H9 (cell line): ENCODE measurements around the gene CTDSPL. TPM values are rescaled to one million over a fixed set of nuclear protein-coding genes. Genes with fewer than 3 reads are reported as not detected.

Experiments used
- DNase-seq: peaks from one replicate; pipeline ENCODE4 v3.0.0-alpha.2; 2017
- H2AFZ ChIP-seq: one replicate; pipeline ENCODE4 v1.6.1; 2013; ENCODE audit warnings: mild to moderate bottlenecking, low read length, control low read depth, moderate library complexity
- H2AK5ac ChIP-seq: 2 replicates; pipeline ENCODE4 v1.6.1; 2013; ENCODE audit warnings: low read length, control low read depth, mixed read lengths; ENCODE audit not compliant: insufficient read length
- H2BK120ac ChIP-seq: one replicate; pipeline ENCODE4 v1.6.1; 2013; ENCODE audit warnings: low read depth, mild to moderate bottlenecking, low read length, control low read depth, inconsistent platforms; ENCODE audit not compliant: poor library complexity, severe bottlenecking
- H2BK12ac ChIP-seq: 2 replicates; pipeline ENCODE4 v1.6.1; 2013; ENCODE audit warnings: low read length, control low read depth, mixed read lengths, low read depth; ENCODE audit not compliant: insufficient read length
- H2BK15ac ChIP-seq: 2 replicates; pipeline ENCODE4 v1.6.1; 2013; ENCODE audit warnings: low read depth, low read length, control low read depth
- H2BK20ac ChIP-seq: one replicate; pipeline ENCODE4 v1.6.1; 2013; ENCODE audit warnings: low read depth, mild to moderate bottlenecking, low read length, control low read depth, inconsistent platforms; ENCODE audit not compliant: poor library complexity, severe bottlenecking
- H2BK5ac ChIP-seq: 2 replicates; pipeline ENCODE4 v1.6.1; 2013; ENCODE audit warnings: low read length, control low read depth, mixed read lengths; ENCODE audit not compliant: insufficient read length
- H3K14ac ChIP-seq: 2 replicates; pipeline ENCODE4 v1.6.1; 2013; ENCODE audit warnings: low read length, control low read depth; ENCODE audit not compliant: insufficient read depth
- H3K18ac ChIP-seq: 2 replicates; pipeline ENCODE4 v1.6.1; 2013; ENCODE audit warnings: low read depth, mild to moderate bottlenecking, mixed read lengths, low read length, control low read depth; ENCODE audit not compliant: insufficient read length
- H3K23ac ChIP-seq: 2 replicates; pipeline ENCODE4 v1.6.1; 2013; ENCODE audit warnings: low read length, control low read depth, mixed read lengths, low read depth; ENCODE audit not compliant: insufficient read length
- H3K23me2 ChIP-seq: 2 replicates; pipeline ENCODE4 v1.6.1; 2013; ENCODE audit warnings: low read depth, mild to moderate bottlenecking, mixed read lengths, low read length, control low read depth; ENCODE audit not compliant: insufficient read length, poor library complexity, severe bottlenecking
- H3K27ac ChIP-seq: 2 replicates; pipeline ENCODE4 v1.5.1; 2013; ENCODE audit warnings: low read length, control low read depth, mixed read lengths, low read depth; ENCODE audit not compliant: insufficient read length
- H3K27me3 ChIP-seq: 2 replicates; pipeline ENCODE4 v1.6.1; 2013; ENCODE audit warnings: low read length, control low read depth, inconsistent platforms; ENCODE audit not compliant: insufficient read depth
- H3K4ac ChIP-seq: 2 replicates; pipeline ENCODE4 v1.6.1; 2013; ENCODE audit warnings: low read depth, mild to moderate bottlenecking, control low read depth, inconsistent platforms, low read length, moderate library complexity
- H3K4me1 ChIP-seq: 2 replicates; pipeline ENCODE4 v1.6.1; 2013; ENCODE audit warnings: low read length, control low read depth, inconsistent platforms; ENCODE audit not compliant: insufficient read depth
- H3K4me2 ChIP-seq: 2 replicates; pipeline ENCODE4 v1.6.1; 2013; ENCODE audit warnings: low read length, control low read depth, mixed read lengths; ENCODE audit not compliant: insufficient read length, insufficient read depth
- H3K56ac ChIP-seq: 2 replicates; pipeline ENCODE4 v1.6.1; 2013; ENCODE audit warnings: low read depth, mild to moderate bottlenecking, mixed read lengths, low read length, control low read depth; ENCODE audit not compliant: insufficient read length
- H3K79me1 ChIP-seq: 2 replicates; pipeline ENCODE4 v1.6.1; 2013; ENCODE audit warnings: low read depth, mild to moderate bottlenecking, moderate library complexity, low read length, control low read depth, inconsistent platforms; ENCODE audit not compliant: insufficient read depth, poor library complexity, severe bottlenecking
- H3K79me2 ChIP-seq: 2 replicates; pipeline ENCODE4 v1.6.1; 2013; ENCODE audit warnings: low read length, control low read depth, inconsistent platforms; ENCODE audit not compliant: insufficient read depth
- H3K9ac ChIP-seq: 2 replicates; pipeline ENCODE4 v1.6.1; 2013; ENCODE audit warnings: low read length, control low read depth, mixed read lengths; ENCODE audit not compliant: insufficient read length; ENCODE audit errors: extremely low read depth
- H3K9me3 ChIP-seq: one replicate; pipeline ENCODE4 v1.6.1; 2013; ENCODE audit warnings: low read depth, low read length, inconsistent platforms; ENCODE audit not compliant: control insufficient read depth
- H3T11ph ChIP-seq: one replicate; pipeline ENCODE4 v1.6.1; 2013; ENCODE audit warnings: mild to moderate bottlenecking, low read length, control low read depth, inconsistent platforms
- H4K20me1 ChIP-seq: one replicate; pipeline ENCODE4 v1.6.1; 2013; ENCODE audit not compliant: control insufficient read depth, insufficient read length, insufficient read depth
- H4K5ac ChIP-seq: 2 replicates; pipeline ENCODE4 v1.6.1; 2013; ENCODE audit warnings: low read depth, mild to moderate bottlenecking, mixed read lengths, low read length, control low read depth; ENCODE audit not compliant: insufficient read length
- H4K8ac ChIP-seq: replicated peaks from 2 replicates; pipeline ENCODE4 v1.6.1; 2013; ENCODE audit warnings: low read length, control low read depth, mixed read lengths, low read depth; ENCODE audit not compliant: insufficient read length
- H4K91ac ChIP-seq: 2 replicates; pipeline ENCODE4 v1.6.1; 2013; ENCODE audit warnings: low read depth, mild to moderate bottlenecking, moderate library complexity, mixed read lengths, low read length, control low read depth; ENCODE audit not compliant: insufficient read length
- H3K27ac Mint-ChIP-seq, 3 experiments: 2 replicates in 2 of 3; 3 replicates in 1 of 3; pipeline ENCODE4 v1.8.0; 2020 to 2021; ENCODE audit warnings: mixed read lengths in 3 of 3, mild to moderate bottlenecking in 1 of 3, moderate library complexity in 1 of 3
- H3K27me3 Mint-ChIP-seq: 2 replicates; pipeline ENCODE4 v1.8.0; 2021; ENCODE audit warnings: low read depth, mild to moderate bottlenecking, moderate library complexity, mixed read lengths
- H3K36me3 Mint-ChIP-seq, 3 experiments: 2 replicates in 2 of 3; 3 replicates in 1 of 3; pipeline ENCODE4 v1.8.0; 2020 to 2021; ENCODE audit warnings: low read depth in 3 of 3, mixed read lengths in 3 of 3; ENCODE audit not compliant: insufficient read depth in 1 of 3
- H3K4me1 Mint-ChIP-seq, 2 experiments: 2 replicates each; pipeline ENCODE4 v1.8.0; 2020; ENCODE audit warnings: mixed read lengths in 2 of 2
- H3K4me3 Mint-ChIP-seq, 2 experiments: 2 replicates in 1 of 2; 3 replicates in 1 of 2; pipeline ENCODE4 v1.8.0; 2020 to 2021; ENCODE audit warnings: mild to moderate bottlenecking in 2 of 2, mixed read lengths in 2 of 2, moderate library complexity in 1 of 2
- H3K9me3 Mint-ChIP-seq, 2 experiments: 2 replicates in 1 of 2; 3 replicates in 1 of 2; pipeline ENCODE4 v1.8.0; 2020; ENCODE audit warnings: mild to moderate bottlenecking in 2 of 2, mixed read lengths in 2 of 2, moderate library complexity in 1 of 2
- CTCF ChIP-seq: fragments of 200-600 bp; sonication (generic); conservative IDR thresholded peaks from 3 replicates; pipeline ENCODE4 v1.8.0; 2021; ENCODE audit warnings: antibody characterized with exemption, mild to moderate bottlenecking
- WGBS: extraction: QIAGEN DNeasy Blood & Tissue Kit; methylation state at CpG from one replicate; pipeline ENCODE4 v1.1.7; 2013; ENCODE audit warnings: missing lambda C conversion rate, low lambda C conversion rate, mixed read lengths; ENCODE audit not compliant: insufficient read length; ENCODE audit errors: extremely low coverage; 5-methylcytosine and 5-hydroxymethylcytosine counted together
- total RNA-seq: library from RNA; stranded (reverse); gene quantifications from 2 replicates; pipeline ENCODE4 v1.2.1, GENCODE V29; 2021

Gene CTDSPL
- total RNA-seq, 1 experiment from 2014 or later, result 20.8 TPM

DNA sequence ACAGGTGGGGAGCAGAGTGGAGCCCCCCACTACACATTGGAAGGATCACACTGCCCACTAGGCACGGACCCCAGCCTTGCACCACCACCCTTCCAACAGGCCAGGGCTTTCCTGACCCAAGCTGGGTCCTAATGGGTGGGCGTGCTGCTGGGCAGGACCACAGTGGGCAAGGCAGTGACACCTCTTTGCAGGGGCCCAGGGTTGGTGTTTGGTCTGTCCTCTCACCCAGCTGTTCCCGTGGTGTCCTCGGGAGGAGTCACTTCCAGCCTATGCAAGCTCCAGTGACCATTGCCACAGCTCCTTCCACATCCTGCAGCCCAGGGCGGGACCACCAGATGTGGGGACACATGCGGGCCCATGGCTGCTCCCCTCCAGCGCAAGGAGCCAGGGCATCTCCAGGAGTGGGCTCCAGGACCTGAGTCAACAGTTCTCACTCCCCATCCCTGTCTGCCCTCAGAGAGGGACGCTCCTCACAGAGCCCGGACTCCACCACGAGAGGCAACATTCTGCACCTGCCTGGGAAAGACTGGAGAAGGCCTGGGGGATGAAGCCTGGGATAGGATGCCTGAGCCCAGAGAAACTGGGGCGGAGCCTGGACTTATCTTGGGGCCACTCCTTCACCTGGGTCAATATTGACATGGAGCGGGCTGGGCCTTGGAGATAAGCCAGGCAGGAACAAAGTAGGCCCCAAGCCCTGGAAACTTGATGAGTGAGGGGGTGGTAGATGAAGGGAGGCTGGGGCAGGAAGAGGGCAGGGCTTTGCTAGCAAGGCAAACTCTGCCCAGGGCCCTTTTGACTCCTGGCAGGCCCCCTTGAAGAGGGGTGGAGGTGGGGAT, 125.0 kb downstream of the CTDSPL start:
- H3K27ac Mint-ChIP-seq, result no peak overlapping the region
- Histone ChIP-seq H3K4me1 (no peaks in the 10 kb centered on the region), H4K8ac (no peak overlapping the region), H3K23me2 (no peaks in the 10 kb centered on the region), H3K23ac (no peak overlapping the region), H2BK120ac (no peak overlapping the region), H3K9ac (no peak overlapping the region), H3K18ac (no peak overlapping the region), H4K91ac (no peak overlapping the region), H3K14ac (no peak overlapping the region), H3K79me2 (no peaks in the 10 kb centered on the region), H2BK20ac (no peak overlapping the region), H2BK15ac (no peak overlapping the region), H2AFZ (no peak overlapping the region), H2BK5ac (no peak overlapping the region), H3K56ac (no peak overlapping the region), H3K9me3 (no peaks in the 10 kb centered on the region), H3K27ac (no peak overlapping the region), H3K79me1 (no peaks in the 10 kb centered on the region), H3K27me3 (no peaks in the 10 kb centered on the region), H4K20me1 (no peaks in the 10 kb centered on the region), H3K4me2 (no peak overlapping the region), H4K5ac (no peak overlapping the region), H2AK5ac (no peak overlapping the region), H2BK12ac (no peak overlapping the region), H3K4ac (no peak overlapping the region), H3T11ph (no peak overlapping the region)
- no peaks in the 10 kb centered on the region for H3K9me3 Mint-ChIP-seq
- WGBS, result no CpG with 5 or more reads among the region's 12 CpGs
- peaks cover 0 to 13% of the 10 kb centered on the region in 2 experiments; a peak in 2 of 4 replicates for H3K4me1 Mint-ChIP-seq
- no peak overlapping the region for H3K4me3 Mint-ChIP-seq
- peaks cover 0 to 5% (median 0%) of the 10 kb centered on the region in 3 experiments; a peak in 2 of 7 replicates for H3K36me3 Mint-ChIP-seq
- DNase-seq, result no peak
- no peak for TF ChIP-seq CTCF
- no peaks in the 10 kb centered on the region; the same call in none of the 2 replicates for H3K27me3 Mint-ChIP-seq
